HepG2 (cell line): Measurements from ENCODE around the gene VWA1. TPM values are rescaled to one million over a fixed set of nuclear protein-coding genes. Genes with fewer than 3 reads are reported as not detected.
"Not testable (repeated sequence)": the region's sequence is repeated elsewhere in the genome, so short reads cannot be mapped to it uniquely, and the experiment has no call there.

ENCODE experiments used
- ATAC-seq: fragments of 200-7000 bp; cut with Tn5 transposase; 3 replicates; pipeline ENCODE4 v1.9.1; 2020; ENCODE audit warnings: mild to moderate bottlenecking, moderate library complexity
- BruUV-seq: library from RNA; stranded (reverse); fragments of 400-500 nt; replicated peaks from 2 replicates; lab custom pipeline; 2021; lab: Mats Ljungman, UMichigan
- CTCF ChIA-PET: fragments of 300-600 bp; formaldehyde crosslinking; extraction: SDS; loops from one replicate; lab custom pipeline; 2021; ENCODE audit warnings: low total read pairs, inconsistent platforms, low intra/inter-chr PET ratio; lab: Yijun Ruan, JAX
- POLR2A ChIA-PET: fragments of 350-600 bp; sonication (Branson Sonifier 250); formaldehyde crosslinking; loops from one replicate; lab custom pipeline; 2020; ENCODE audit warnings: antibody characterized with exemption, inconsistent platforms; lab: Yijun Ruan, JAX
- DNase-seq: peaks from one replicate; pipeline ENCODE4 v3.0.0-alpha.2; 2015; ENCODE audit warnings: low spot score
- FAIRE-seq: peaks from 3 replicates; lab custom pipeline; 2011; peaks lifted over from hg19 to GRCh38; lab: Jason Lieb, UNC
- H2AFZ ChIP-seq: one replicate; pipeline ENCODE4 v1.6.1; 2011; ENCODE audit warnings: low read length, inconsistent platforms
- H3K27ac ChIP-seq: fragments of 300-600 bp; 3 replicates; pipeline ENCODE4 v1.8.0; 2011; ENCODE audit warnings: mixed run types, mild to moderate bottlenecking, mixed read lengths, low read length, inconsistent platforms; ENCODE audit not compliant: insufficient read depth; ENCODE audit errors: extremely low read length
- H3K27me3 ChIP-seq, 2 experiments: fragments of 200-600 bp in 1 of 2; 2 replicates in 1 of 2; 3 replicates in 1 of 2; pipeline versions ENCODE4 v1.6.0 to v1.8.0; 2011; ENCODE audit warnings: low read length in 2 of 2, mild to moderate bottlenecking in 2 of 2, moderate library complexity in 2 of 2, inconsistent platforms in 1 of 2; ENCODE audit not compliant: insufficient read depth in 2 of 2, control insufficient read depth in 1 of 2
- H3K36me3 ChIP-seq, 2 experiments: fragments of 200-600 bp in 1 of 2; replicated peaks in 1 of 2; 2 replicates in 1 of 2; 3 replicates in 1 of 2; pipeline versions ENCODE4 v1.5.1 to v1.8.0; 2011; ENCODE audit warnings: low read length in 2 of 2, inconsistent platforms in 1 of 2; ENCODE audit not compliant: insufficient read depth in 2 of 2, control insufficient read depth in 1 of 2
- H3K4me1 ChIP-seq: 2 replicates; pipeline ENCODE4 v1.5.1; 2012; ENCODE audit warnings: low read length, inconsistent platforms; ENCODE audit not compliant: insufficient read depth
- H3K4me2 ChIP-seq: 2 replicates; pipeline ENCODE4 v1.6.0; 2011; ENCODE audit warnings: low read depth, low read length, inconsistent platforms
- H3K4me3 ChIP-seq, 3 experiments: fragments of 200-600 bp in 1 of 3; sonication (generic), shearing (Covaris generic) in 1 of 3; replicated peaks in 1 of 3; 2 replicates each; pipeline ENCODE4 v1.5.1; 2011 to 2016; ENCODE audit warnings: low read length in 3 of 3, inconsistent platforms in 2 of 3, low read depth in 2 of 3, mild to moderate bottlenecking in 2 of 3, control low read depth in 1 of 3, mixed read lengths in 1 of 3; ENCODE audit not compliant: insufficient read depth in 1 of 3
- H3K79me2 ChIP-seq: one replicate; pipeline ENCODE4 v1.6.1; 2011; ENCODE audit warnings: low read length, inconsistent platforms; ENCODE audit not compliant: insufficient read depth
- H3K9ac ChIP-seq: 2 replicates; pipeline ENCODE4 v1.6.0; 2011; ENCODE audit warnings: mild to moderate bottlenecking, low read depth, low read length, inconsistent platforms; ENCODE audit not compliant: insufficient read depth
- H3K9me3 ChIP-seq: 2 replicates; pipeline ENCODE4 v1.5.1; 2012; ENCODE audit warnings: mild to moderate bottlenecking, low read length
- H4K20me1 ChIP-seq: 2 replicates; pipeline ENCODE4 v1.6.0; 2011; ENCODE audit warnings: inconsistent platforms, mild to moderate bottlenecking, low read length, moderate library complexity; ENCODE audit not compliant: insufficient read depth
- RBFOX2 ChIP-seq: fragments of 200-400 bp; formaldehyde crosslinking; IDR thresholded peaks from 2 replicates; pipeline ENCODE4 v1.6.1; 2017; ENCODE audit warnings: low read depth, mild to moderate bottlenecking, low read length
- REPIN1 ChIP-seq: sonication (generic); formaldehyde crosslinking; IDR thresholded peaks from 2 replicates; pipeline ENCODE4 v1.8.0; 2022; ENCODE audit warnings: missing genetic modification reagents, low read depth, mild to moderate bottlenecking, borderline replicate concordance
- TIGD3 ChIP-seq: sonication (generic); formaldehyde crosslinking; IDR thresholded peaks from 2 replicates; pipeline ENCODE4 v1.5.1; 2020; ENCODE audit warnings: mild to moderate bottlenecking, missing genetic modification reagents, borderline replicate concordance
- WGBS: methylation state at CpG from one replicate; pipeline ENCODE4 v1.1.6; 2017; ENCODE audit warnings: low lambda C conversion rate; 5-methylcytosine and 5-hydroxymethylcytosine counted together
- in situ Hi-C: cut with HindIII; loops from 2 replicates; pipeline ENCODE4 v1.10.0; 2017; ENCODE audit warnings: low pct_unique_long_range_greater_than_20kb; ENCODE audit not compliant: extremely low pct_ligation_motif_present
- intact Hi-C: fragments of 100-400 bp; cut with micrococcal nuclease; formaldehyde crosslinking; loops from one replicate; pipeline ENCODE4 v1.10.0; 2022; ENCODE audit not compliant: unreplicated experiment
- polyA plus RNA-seq, 8 experiments: library from polyadenylated mRNA; depleted of rRNA in 3 of 8; stranded (reverse) in 7 of 8; unstranded in 1 of 8; fragments of >200 nt; fragmentation: Illumina TruSeq in 4 of 8; extraction: Trizol in 4 of 8; gene quantifications; 2 replicates each; pipeline versions ENCODE4 v1.2.1 to v1.2.3, GENCODE V29; 2011 to 2016; ENCODE audit warnings: low read depth in 4 of 8, missing spikeins in 1 of 8, mixed read lengths in 1 of 8; ENCODE audit not compliant: insufficient read depth in 1 of 8
- total RNA-seq, 5 experiments: library from RNA; depleted of rRNA; stranded (reverse); fragments of >200 nt; fragmentation: Illumina TruSeq; extraction: Trizol; gene quantifications; 2 replicates each; pipeline ENCODE4 v1.2.3, GENCODE V29; 2016; ENCODE audit warnings: low read depth in 1 of 5

VWA1 gene
- total and polyA plus RNA-seq, 2 of the 13 experiments (the other 11 are each of a cell fraction or from before 2014, with no cell fraction given): 40.9 to 57.5 TPM

GRCh38 chr1:1481811-1482210, 46.3 kb downstream of the VWA1 start:
- H3K27ac ChIP-seq, intact Hi-C loops, CTCF ChIA-PET, H3K79me2 ChIP-seq, H3K4me1 ChIP-seq, H3K4me3 ChIP-seq, H2AFZ ChIP-seq, POLR2A ChIA-PET, DNase-seq, H4K20me1 ChIP-seq, FAIRE-seq, H3K9me3 ChIP-seq, H3K9ac ChIP-seq, ATAC-seq, H3K4me2 ChIP-seq, in situ Hi-C loops, H3K27me3 ChIP-seq, BruUV-seq: not testable (repeated sequence)
- 98% methylated on average over 28 of the region's 30 CpGs for WGBS
- peak; percentile 33; the same call in 1 of the 2 replicates for TF ChIP-seq RBFOX2
- peaks cover 26 to 48% of the 10 kb centered on the region in 2 experiments for H3K36me3 ChIP-seq

- intact Hi-C loops: no loop called here
- no peak for FAIRE-seq
- peaks cover 26 to 47% of the 10 kb centered on the region in 2 experiments for H3K36me3 ChIP-seq
- H3K79me2 ChIP-seq: no peaks in the 10 kb centered on the region
- no peak overlapping the region for H3K27ac ChIP-seq
- ChIA-PET CTCF (no interaction called here), POLR2A (no interaction called here)
- no peak overlapping the region for H2AFZ ChIP-seq
- H3K27me3 ChIP-seq: no peaks in the 10 kb centered on the region
- no peak overlapping the region for H3K4me3 ChIP-seq
- TF ChIP-seq TIGD3 (CRISPR knock-in tag): no peak
- TF ChIP-seq REPIN1 (CRISPR knock-in tag): no peak
- in situ Hi-C loops: no loop called here
- H4K20me1 ChIP-seq: no peaks in the 10 kb centered on the region
- no peak for ATAC-seq
- BruUV-seq: no TSS peak
- 96% methylated on average over 14 of the region's 14 CpGs for WGBS
- H3K4me2 ChIP-seq: no peak overlapping the region
- no peak overlapping the region for H3K9ac ChIP-seq
- H3K9me3 ChIP-seq: no peaks in the 10 kb centered on the region
- no peak for DNase-seq
- no peaks in the 10 kb centered on the region for H3K4me1 ChIP-seq
Observed at GRCh38 chr1:1482856-1483255, 47.4 kb downstream of the VWA1 start.
